HG03139 (cell line): ENCODE data around the gene PRM3.

Source experiments
- ATAC-seq: cut with Tn5 transposase; IDR thresholded peaks from one replicate; pipeline ENCODE4 v1.9.1; 2021; ENCODE audit not compliant: unreplicated experiment

Gene PRM3

GRCh38 chr16:11283820-11284248, 10.4 kb upstream of the PRM3 start:
- ATAC-seq, result no peak

- ATAC-seq, result no peak
These were observed 7.4 kb upstream of the PRM3 start, which contains the start of gene PRM1 for GRCh38 chr16:11280616-11281522. Gene PRM1 (minus strand): TSS chr16:11281330. CDS start chr16:11281238, 92 bp downstream.

GRCh38 chr16:11278681-11279628, 5.5 kb upstream of the PRM3 start:
- no peak for ATAC-seq

- no peak for ATAC-seq
These were observed 4.3 kb upstream of the PRM3 start for GRCh38 chr16:11277607-11278337.

DNA sequence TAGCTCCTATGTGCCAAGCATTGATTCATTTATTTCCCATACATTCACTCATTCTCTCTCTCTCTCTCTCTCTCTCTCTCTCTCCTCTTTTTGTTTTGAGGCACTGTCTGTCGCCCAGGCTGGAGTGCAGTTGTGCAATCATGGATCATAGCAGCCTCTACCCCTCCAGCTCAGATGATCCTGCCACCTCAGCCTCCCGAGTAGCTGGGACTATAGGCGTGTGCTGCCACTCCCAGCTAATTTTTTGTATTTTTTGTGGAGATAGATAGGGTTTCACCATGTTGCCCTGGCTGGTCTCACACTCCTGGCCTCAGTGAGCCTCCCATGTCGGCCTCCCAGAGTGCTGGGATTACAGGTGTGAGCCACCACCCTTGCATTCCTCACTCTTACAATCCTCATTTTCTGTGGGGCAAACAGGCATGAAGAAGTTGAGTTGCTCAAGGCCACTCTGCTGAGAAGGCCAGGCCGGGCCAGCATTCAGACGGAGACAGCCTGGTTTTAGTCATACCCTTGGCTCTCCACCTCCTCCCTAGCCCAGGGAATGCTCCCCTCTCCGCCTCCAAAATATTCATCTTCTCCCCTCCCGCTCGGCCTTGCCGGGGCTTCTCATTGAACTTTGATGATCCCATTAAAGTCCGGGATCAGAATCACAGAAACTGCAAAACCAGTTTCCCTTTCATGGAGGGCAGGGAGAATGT, 3.6 kb upstream of the PRM3 start:
- no peak for ATAC-seq

- ATAC-seq, result no peak
These were observed 2.9 kb upstream of the PRM3 start, which contains the start of gene PRM2 for GRCh38 chr16:11276143-11276895. Gene PRM2 (minus strand): TSS chr16:11276480. CDS start chr16:11276370, 110 bp downstream.

GRCh38 chr16:11274964-11275363, 1.5 kb upstream of the PRM3 start:
- ATAC-seq, result no peak

GRCh38 chr16:11273721-11274324, 394 bp upstream of the PRM3 start:
- ATAC-seq, result no peak

GRCh38 chr16:11272484-11272883, 945 bp downstream of the PRM3 start:
- ATAC-seq, result no peak

DNA sequence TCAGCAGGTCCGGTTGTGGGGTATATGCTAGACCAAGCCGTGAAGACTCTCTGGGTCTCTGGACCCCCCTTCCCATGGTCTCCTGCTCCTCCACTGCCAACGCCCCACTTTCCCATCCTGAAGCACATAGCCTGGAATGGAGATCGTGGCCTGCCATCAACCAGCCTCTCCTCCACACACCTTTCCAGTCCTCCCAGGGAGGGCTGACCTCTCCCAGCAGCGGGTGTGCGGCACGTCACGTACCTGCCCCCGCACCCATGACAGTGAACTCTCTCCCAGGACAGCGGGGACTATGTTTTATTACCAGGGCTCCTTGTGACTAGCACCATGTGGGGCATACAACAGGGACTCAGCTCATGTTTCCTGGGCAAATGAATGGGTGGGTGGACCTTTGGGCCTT, 1.8 kb downstream of the PRM3 start:
- ATAC-seq, result no peak

DNA sequence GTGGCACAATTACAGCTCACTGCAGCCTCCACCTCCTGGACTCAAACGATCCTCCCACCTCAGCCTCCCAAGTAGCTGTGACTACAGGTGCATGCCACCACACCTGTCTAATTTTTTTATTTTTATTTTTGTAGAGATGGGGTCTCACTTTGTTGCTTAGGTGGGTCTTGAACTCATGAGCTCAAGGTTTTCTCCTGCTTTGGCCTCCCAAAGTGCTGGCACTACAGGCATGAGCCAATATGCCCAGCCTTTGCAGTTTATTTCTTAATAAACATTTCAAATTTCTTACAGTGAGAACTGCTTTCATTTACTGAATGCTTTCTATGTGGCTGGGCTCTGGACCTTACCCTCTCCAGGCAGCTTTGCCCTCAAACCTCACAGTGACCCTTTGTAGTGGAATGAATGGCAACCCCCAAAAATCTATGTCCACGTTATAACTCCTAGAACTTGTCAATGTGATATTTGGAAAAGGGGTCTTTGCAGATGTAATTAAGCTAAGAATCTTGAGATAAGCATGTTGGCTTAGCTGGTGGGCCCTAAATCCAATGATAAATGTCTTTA, 2.7 kb downstream of the PRM3 start:
- ATAC-seq, result no peak

GRCh38 chr16:11268921-11269375, 4.5 kb downstream of the PRM3 start, which contains the start of gene TNP2:
Gene TNP2 (minus strand): TSS chr16:11269325. CDS start chr16:11269262, 63 bp downstream.
- no peak for ATAC-seq

- ATAC-seq, result no peak
These were observed 8.3 kb downstream of the PRM3 start for GRCh38 chr16:11265124-11265523.

DNA sequence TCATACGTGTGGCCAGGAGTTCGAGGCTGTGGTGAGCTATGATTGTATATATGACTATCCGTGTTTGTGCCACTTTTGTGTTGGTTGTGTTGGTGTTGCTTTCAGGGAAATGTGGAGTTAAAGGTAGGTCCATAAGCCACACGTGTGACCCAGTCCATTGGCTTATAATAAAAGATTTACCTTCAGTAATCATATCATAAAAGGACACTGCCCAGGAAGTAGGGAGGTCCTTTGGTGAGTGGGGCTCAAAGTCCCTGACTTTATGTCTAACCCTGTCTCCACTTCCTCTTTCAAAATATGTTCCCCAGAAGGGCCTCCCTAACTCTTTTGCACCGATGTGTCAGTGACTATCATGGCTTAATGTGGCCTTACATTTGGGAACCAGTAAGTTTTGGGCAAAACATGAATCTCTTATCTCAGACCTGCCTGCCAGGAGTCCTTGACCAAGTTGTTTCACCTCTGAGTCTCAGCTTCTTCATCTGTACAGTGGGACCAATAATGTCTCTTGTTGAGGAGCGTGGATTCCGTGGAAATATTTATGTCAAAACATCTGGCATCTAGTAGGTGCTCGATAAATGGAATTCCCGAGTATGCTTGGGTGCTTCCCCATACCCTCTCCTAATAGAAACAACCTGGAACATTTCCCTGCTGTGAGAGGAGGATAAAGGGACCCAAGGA, 9.1 kb downstream of the PRM3 start:
- no peak for ATAC-seq

- ATAC-seq, result no peak
These were observed 9.7 kb downstream of the PRM3 start for GRCh38 chr16:11263737-11264136.

GRCh38 chr16:11262915-11263314, 10.5 kb downstream of the PRM3 start:
- no peak for ATAC-seq

GRCh38 chr16:11260596-11260966, 12.8 kb downstream of the PRM3 start:
- no peak for ATAC-seq
